Adrenal gland (tissue), 12 donors: ENCODE measurements around the gene ACTL6B. TPM values are rescaled to one million over a fixed set of nuclear protein-coding genes. Genes with fewer than 3 reads are reported as not detected.

Experiments used
- DNase-seq, 7 donors: peaks; one replicate each; pipeline ENCODE4 v3.0.0-alpha.2; 2019 to 2020
- H3K27ac ChIP-seq, 5 donors: fragments of 200-600 bp; sonication (generic) in 4 of 5; 1 replicate in 3 of 5; 2 replicates in 2 of 5; pipeline versions ENCODE4 v1.5.1 to v1.8.0; 2016 to 2020; ENCODE audit warnings: mild to moderate bottlenecking in 1 of 5
- H3K27me3 ChIP-seq: fragments of 200-600 bp; 2 replicates; pipeline ENCODE4 v1.8.0; 2021
- H3K36me3 ChIP-seq, 2 donors: fragments of 200-600 bp; replicated peaks in 1 of 2; 1 replicate in 1 of 2; 2 replicates in 1 of 2; pipeline versions ENCODE4 v1.5.1 to v1.8.0; 2018 to 2022
- H3K4me1 ChIP-seq, 2 donors: fragments of 200-600 bp; replicated peaks in 1 of 2; 1 replicate in 1 of 2; 2 replicates in 1 of 2; pipeline versions ENCODE4 v1.5.1 to v1.8.0; 2018 to 2021
- H3K4me3 ChIP-seq, 4 donors: fragments of 200-600 bp; sonication (generic) in 3 of 4; one replicate each; pipeline ENCODE4 v1.5.1; 2016 to 2018
- H3K9me3 ChIP-seq, 3 donors: fragments of 200-600 bp; sonication (generic) in 1 of 3; replicated peaks in 1 of 3; 1 replicate in 2 of 3; 2 replicates in 1 of 3; pipeline versions ENCODE4 v1.5.1 to v1.8.0; 2016 to 2021
- POLR2A ChIP-seq, 2 donors: fragments of 450-650 bp; IDR thresholded peaks; one replicate each; pipeline ENCODE4 v1.6.1; 2017; ENCODE audit warnings: antibody characterized with exemption in 2 of 2, mild to moderate bottlenecking in 2 of 2, moderate library complexity in 1 of 2
- WGBS, 4 donors: extraction: QIAGEN DNeasy Blood & Tissue Kit in 2 of 4; methylation state at CpG; one replicate each; pipeline versions ENCODE4 v1.1.5 to v1.1.7; 2013 to 2017; 5-methylcytosine and 5-hydroxymethylcytosine counted together
- intact Hi-C, 2 donors: fragments of 100-400 bp; cut with DNase I; formaldehyde crosslinking; loops; one replicate each; pipeline versions ENCODE4 v1.14.1 to v1.15.0; 2022 to 2023
- polyA plus RNA-seq, 3 donors: library from polyadenylated mRNA; stranded (reverse); fragments of 200-250 nt in 2 of 3; fragments of 350-450 nt in 1 of 3; fragmentation: Illumina TruSeq in 1 of 3; extraction: RNeasy Lipid Tissue Mini Kit (QIAGEN cat#74804) in 1 of 3; gene quantifications; one replicate each; pipeline ENCODE4 v1.2.3, GENCODE V29; 2013 to 2014
- total RNA-seq, 9 donors: library from RNA; depleted of rRNA in 4 of 9; stranded (reverse); fragments of >200 nt in 4 of 9; fragments of 120-200 nt in 1 of 9; fragmentation: NEBNext Ultra II Directional in 1 of 9; extraction: Animal tissue kit (Norgen Biotek cat#: 25700) in 1 of 9; gene quantifications; one replicate each; pipeline versions ENCODE4 v1.1.0 to v1.2.4, GENCODE V29; 2013 to 2023
- TF ChIP-seq, protein P1 (sequence below), 6 experiments: fragments of 450-650 bp in 4 of 6; fragments of 200-600 bp in 2 of 6; sonication (generic) in 1 of 6; IDR thresholded peaks; 1 replicate in 5 of 6; 2 replicates in 1 of 6; pipeline versions ENCODE4 v1.5.1 to v1.8.0; 2016 to 2021; ENCODE audit warnings: antibody characterized with exemption in 6 of 6, mild to moderate bottlenecking in 2 of 6, moderate library complexity in 1 of 6
- donor health status: healthy with polysubstance abuse.
- donor health status: Bipolar disorder and iron deficiency.
- donor health status: DM: yes; HTN: yes; CAD: no.
- donor health status: DM: no; HTN: no; CAD: no.
- donor health status: DM: no; HTN: no; CAD: no.
- donor health status: DM: yes; HTN: yes; CAD: no.

ACTL6B gene
- total and polyA plus RNA-seq, 12 donors = 0.64 to 5.1 (median 2.4) TPM; not detected in 5

- WGBS, 4 donors = 82 to 85% (median 83%) methylated on average over 12 to 15 of the region's 15 CpGs
- Histone ChIP-seq H3K36me3 (no peaks in the 10 kb centered on the region), H3K4me3 (no peak overlapping the region), H3K27me3 (peaks cover 6% of the 10 kb centered on the region), H3K9me3 (no peaks in the 10 kb centered on the region), H3K27ac (no peak overlapping the region), H3K4me1 (no peaks in the 10 kb centered on the region)
- no peak for DNase-seq
- intact Hi-C loops = no loop called here
- no peak for TF ChIP-seq POLR2A (IDR thresholded peaks at IDR 0.05)
- TF ChIP-seq, protein P1, sequence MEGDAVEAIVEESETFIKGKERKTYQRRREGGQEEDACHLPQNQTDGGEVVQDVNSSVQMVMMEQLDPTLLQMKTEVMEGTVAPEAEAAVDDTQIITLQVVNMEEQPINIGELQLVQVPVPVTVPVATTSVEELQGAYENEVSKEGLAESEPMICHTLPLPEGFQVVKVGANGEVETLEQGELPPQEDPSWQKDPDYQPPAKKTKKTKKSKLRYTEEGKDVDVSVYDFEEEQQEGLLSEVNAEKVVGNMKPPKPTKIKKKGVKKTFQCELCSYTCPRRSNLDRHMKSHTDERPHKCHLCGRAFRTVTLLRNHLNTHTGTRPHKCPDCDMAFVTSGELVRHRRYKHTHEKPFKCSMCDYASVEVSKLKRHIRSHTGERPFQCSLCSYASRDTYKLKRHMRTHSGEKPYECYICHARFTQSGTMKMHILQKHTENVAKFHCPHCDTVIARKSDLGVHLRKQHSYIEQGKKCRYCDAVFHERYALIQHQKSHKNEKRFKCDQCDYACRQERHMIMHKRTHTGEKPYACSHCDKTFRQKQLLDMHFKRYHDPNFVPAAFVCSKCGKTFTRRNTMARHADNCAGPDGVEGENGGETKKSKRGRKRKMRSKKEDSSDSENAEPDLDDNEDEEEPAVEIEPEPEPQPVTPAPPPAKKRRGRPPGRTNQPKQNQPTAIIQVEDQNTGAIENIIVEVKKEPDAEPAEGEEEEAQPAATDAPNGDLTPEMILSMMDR (IDR thresholded peaks at IDR 0.05) = no peak
Observed at GRCh38 chr7:100649826-100650565, 6.3 kb downstream of the ACTL6B start.

DNA sequence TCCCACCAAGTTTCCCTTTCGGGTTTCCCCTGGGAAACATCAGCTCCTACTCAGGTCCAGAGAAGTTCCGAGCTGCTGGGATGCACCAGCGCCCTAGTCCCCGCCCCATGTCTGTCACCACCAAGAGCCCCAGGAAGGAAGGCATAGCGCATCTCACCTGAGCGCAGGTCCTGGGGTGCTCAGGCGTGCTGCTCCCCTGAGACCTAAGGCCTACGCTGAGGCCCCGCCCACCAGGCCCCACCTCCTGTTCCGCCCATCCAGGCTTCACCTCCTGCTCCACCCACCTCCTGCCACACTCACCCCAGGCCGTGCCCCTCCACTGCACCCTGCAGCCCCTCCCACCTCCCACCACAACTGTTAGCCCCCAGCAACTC is 13.7 kb downstream of the ACTL6B start:
- DNase-seq = no peak
- intact Hi-C loops = no loop called here
- no peak for TF ChIP-seq POLR2A (IDR thresholded peaks at IDR 0.05)
- TF ChIP-seq, protein P1 (IDR thresholded peaks at IDR 0.05) = no peak
- Histone ChIP-seq H3K9me3 (no peaks in the 10 kb centered on the region), H3K27ac (no peak overlapping the region), H3K27me3 (no peaks in the 10 kb centered on the region), H3K4me3 (no peak overlapping the region), H3K36me3 (no peaks in the 10 kb centered on the region), H3K4me1 (no peaks in the 10 kb centered on the region)
- 58 to 72% (median 65%) methylated on average over 5 to 11 of the region's 11 CpGs for WGBS, 4 donors

DNA sequence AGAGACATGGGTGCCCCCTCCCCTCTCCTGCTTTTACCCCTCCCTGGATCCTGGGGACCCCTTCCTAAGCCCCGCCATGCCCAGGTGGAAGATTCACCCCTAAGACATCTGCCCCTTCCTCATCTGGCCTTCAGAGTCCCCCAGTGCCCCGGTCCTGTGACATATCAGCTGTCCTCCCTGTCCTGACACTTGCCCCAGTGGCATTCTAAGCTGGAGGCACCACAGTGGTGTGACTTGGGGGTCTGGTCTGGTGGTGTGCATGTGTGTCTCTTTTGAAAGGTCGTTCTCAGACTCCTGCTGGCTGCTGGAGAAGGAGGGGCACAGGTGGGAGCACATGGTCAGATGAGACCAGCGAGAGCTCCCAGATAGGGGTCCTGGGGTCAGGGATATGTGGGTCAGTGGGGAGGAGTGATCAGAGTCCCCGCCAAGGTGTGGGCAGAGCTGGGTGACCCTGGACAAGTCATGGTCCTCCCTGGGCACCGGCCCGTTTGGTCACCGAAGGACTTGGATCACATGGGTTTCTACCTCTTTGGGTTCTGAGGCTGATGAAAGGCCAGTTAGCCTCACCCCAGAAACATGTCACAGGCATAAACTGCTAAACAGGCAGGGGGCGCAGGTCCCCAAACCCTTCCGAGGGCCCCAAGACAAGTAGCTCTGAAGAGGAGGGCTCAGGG is 14.3 kb downstream of the ACTL6B start:
- Histone ChIP-seq H3K9me3 (no peaks in the 10 kb centered on the region), H3K36me3 (no peaks in the 10 kb centered on the region), H3K27me3 (no peaks in the 10 kb centered on the region), H3K4me1 (no peaks in the 10 kb centered on the region), H3K27ac (no peak overlapping the region), H3K4me3 (no peak overlapping the region)
- intact Hi-C loops = no loop called here
- DNase-seq = no peak
- TF ChIP-seq, protein P1 (IDR thresholded peaks at IDR 0.05) = no peak
- TF ChIP-seq POLR2A (IDR thresholded peaks at IDR 0.05) = no peak
- WGBS, 4 donors = 67 to 75% (median 73%) methylated on average over 5 to 10 of the region's 10 CpGs

- Histone ChIP-seq H3K4me1 (no peaks in the 10 kb centered on the region), H3K9me3 (no peaks in the 10 kb centered on the region), H3K27me3 (no peaks in the 10 kb centered on the region), H3K27ac (no peak within 1 kb of the TSS), H3K4me3 (no peak within 1 kb of the TSS), H3K36me3 (no peaks in the 10 kb centered on the region)
- DNase-seq = no peak
- TF ChIP-seq, protein P1 (IDR thresholded peaks at IDR 0.05) = no peak
- no peak for TF ChIP-seq POLR2A (IDR thresholded peaks at IDR 0.05)
- WGBS, 4 donors = 0 to 45% (median 29%) methylated on average over 1 to 10 of the region's 10 CpGs
- intact Hi-C loops = no loop called here
Observed at GRCh38 chr7:100641463-100641859, 14.8 kb downstream of the ACTL6B start, which contains the start of gene TFR2. Gene TFR2, minus strand, starts transcription at chr7:100641552. Its CDS starts 43 bp downstream, at chr7:100641509.
